Measurements from ENCODE around the gene CACNA1S. TPM values are rescaled to one million over a fixed set of nuclear protein-coding genes. Genes with fewer than 3 reads are reported as not detected.

CACNA1S gene
- polyA plus RNA-seq, 1 of the 3 experiments (the other 2 are of a cell fraction) = not detected

GRCh38 chr1:200991097-200991614, 121.1 kb downstream of the CACNA1S start:
- TF ChIP-seq CTCF (IDR thresholded peaks at IDR 0.05) = no peak
- no peak for TF ChIP-seq TAF1 (IDR thresholded peaks at IDR 0.05; ENCODE audit: borderline replicate concordance, low read depth, low read length)
- TF ChIP-seq, protein P1, sequence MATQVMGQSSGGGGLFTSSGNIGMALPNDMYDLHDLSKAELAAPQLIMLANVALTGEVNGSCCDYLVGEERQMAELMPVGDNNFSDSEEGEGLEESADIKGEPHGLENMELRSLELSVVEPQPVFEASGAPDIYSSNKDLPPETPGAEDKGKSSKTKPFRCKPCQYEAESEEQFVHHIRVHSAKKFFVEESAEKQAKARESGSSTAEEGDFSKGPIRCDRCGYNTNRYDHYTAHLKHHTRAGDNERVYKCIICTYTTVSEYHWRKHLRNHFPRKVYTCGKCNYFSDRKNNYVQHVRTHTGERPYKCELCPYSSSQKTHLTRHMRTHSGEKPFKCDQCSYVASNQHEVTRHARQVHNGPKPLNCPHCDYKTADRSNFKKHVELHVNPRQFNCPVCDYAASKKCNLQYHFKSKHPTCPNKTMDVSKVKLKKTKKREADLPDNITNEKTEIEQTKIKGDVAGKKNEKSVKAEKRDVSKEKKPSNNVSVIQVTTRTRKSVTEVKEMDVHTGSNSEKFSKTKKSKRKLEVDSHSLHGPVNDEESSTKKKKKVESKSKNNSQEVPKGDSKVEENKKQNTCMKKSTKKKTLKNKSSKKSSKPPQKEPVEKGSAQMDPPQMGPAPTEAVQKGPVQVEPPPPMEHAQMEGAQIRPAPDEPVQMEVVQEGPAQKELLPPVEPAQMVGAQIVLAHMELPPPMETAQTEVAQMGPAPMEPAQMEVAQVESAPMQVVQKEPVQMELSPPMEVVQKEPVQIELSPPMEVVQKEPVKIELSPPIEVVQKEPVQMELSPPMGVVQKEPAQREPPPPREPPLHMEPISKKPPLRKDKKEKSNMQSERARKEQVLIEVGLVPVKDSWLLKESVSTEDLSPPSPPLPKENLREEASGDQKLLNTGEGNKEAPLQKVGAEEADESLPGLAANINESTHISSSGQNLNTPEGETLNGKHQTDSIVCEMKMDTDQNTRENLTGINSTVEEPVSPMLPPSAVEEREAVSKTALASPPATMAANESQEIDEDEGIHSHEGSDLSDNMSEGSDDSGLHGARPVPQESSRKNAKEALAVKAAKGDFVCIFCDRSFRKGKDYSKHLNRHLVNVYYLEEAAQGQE (IDR thresholded peaks at IDR 0.05; ENCODE audit: low read depth, low read length) = no peak
- no peak for TF ChIP-seq MAX (IDR thresholded peaks at IDR 0.05; ENCODE audit: low read depth)
- no peak for TF ChIP-seq FOXJ3 (CRISPR knock-in tag; IDR thresholded peaks at IDR 0.05)
- no peak for TF ChIP-seq RXRA (IDR thresholded peaks at IDR 0.05; ENCODE audit: borderline replicate concordance, low read depth)
- no peak for TF ChIP-seq EP300 (IDR thresholded peaks at IDR 0.05; ENCODE audit: borderline replicate concordance in 1 of 2, low read depth in 1 of 2, low read length in 1 of 2)
- no peak for TF ChIP-seq MXI1 (IDR thresholded peaks at IDR 0.05; ENCODE audit: low read depth, low read length)
- TF ChIP-seq RCOR1 (IDR thresholded peaks at IDR 0.05; ENCODE audit: low read length) = no peak
- TF ChIP-seq SMC3 (IDR thresholded peaks at IDR 0.05; ENCODE audit: low read depth, low read length) = no peak
- no peak for TF ChIP-seq IRF3 (IDR thresholded peaks at IDR 0.05; ENCODE audit: low read depth, low read length)
- no peak overlapping the region for H2AFZ ChIP-seq (ENCODE audit: low read depth)
- H3F3A ChIP-seq (replicated peaks; ENCODE audit: insufficient read depth) = no peaks in the 10 kb centered on the region
- H3K4me1 ChIP-seq (ENCODE audit: control insufficient read depth in 1 of 2, insufficient read depth in 2 of 2, low read depth in 1 of 2, low read length in 1 of 2) = no peaks in the 10 kb centered on the region; a peak in 1 of 4 replicates
- no peaks in the 10 kb centered on the region for H3K9me3 ChIP-seq
- 75% methylated on average over 4 of the region's 10 CpGs for WGBS (ENCODE audit: low lambda C conversion rate)
- no peak overlapping the region for H3K9ac ChIP-seq
- no peaks in the 10 kb centered on the region for H3K9me2 ChIP-seq
- H3K27ac ChIP-seq (ENCODE audit: low read depth in 2 of 2, low read length in 1 of 2) = no peak overlapping the region
- no peak overlapping the region for H3K4me2 ChIP-seq
- DNase-seq = no peak
- H3K36me3 ChIP-seq (replicated peaks in 1 of 2; ENCODE audit: control insufficient read depth in 1 of 2, insufficient read depth in 2 of 2, low read length in 1 of 2) = no peaks in the 10 kb centered on the region
- H4K20me1 ChIP-seq (ENCODE audit: insufficient read depth) = no peaks in the 10 kb centered on the region
- ChIA-PET POLR2A (no interaction called here), CTCF (interaction anchor here (0.8 to 5.0 kb wide), 6 partner anchors 11 to 51 kb away, joined by 3 to 49 read pairs (median 5); no protein-coding TSS in a partner anchor)
- no peaks in the 10 kb centered on the region for H3K27me3 ChIP-seq (ENCODE audit: insufficient read depth)
- no peak overlapping the region for H3K4me3 ChIP-seq (ENCODE audit: low read depth in 2 of 2, low read length in 1 of 2)
- H3K79me2 ChIP-seq (ENCODE audit: insufficient read depth) = no peaks in the 10 kb centered on the region

Measured in SK-N-SH (cell line).